GM23338 (cell line): ENCODE results near the gene CORT. TPM values are rescaled to one million over a fixed set of nuclear protein-coding genes. Genes with fewer than 3 reads are reported as not detected.

Experiments used
- polyA plus RNA-seq: library from polyadenylated mRNA; unstranded; fragments of >200 nt; fragmentation: Nextera tagmentation; extraction: Ambion mirVana; gene quantifications from 2 replicates; pipeline ENCODE4 v1.2.1, GENCODE V29; 2016
- total RNA-seq: library from RNA; depleted of rRNA; stranded (reverse); fragments of >200 nt; shearing (Covaris generic); gene quantifications from 2 replicates; pipeline ENCODE4 v1.2.3, GENCODE V29; 2014; rRNA removed

CORT gene
- total and polyA plus RNA-seq, 2 experiments from 2014 or later: 1.4 TPM; not detected in 1

Other genes with a start within 250 kb of the CORT start
- gene KIF1B, start 239.5 kb upstream of the CORT start, total RNA-seq: 68.4 and 70.3 TPM in 2 replicates
- gene KIF1B, start 239.5 kb upstream of the CORT start, polyA plus RNA-seq: 18.7 and 21.5 TPM in 2 replicates
- gene PGD, start 51.0 kb upstream of the CORT start, total RNA-seq: 274 and 305 TPM in 2 replicates
- gene PGD, start 51.0 kb upstream of the CORT start, polyA plus RNA-seq: 158 and 174 TPM in 2 replicates
- 4.7 and 8.6 TPM in 2 replicates for gene CENPS, start 19.6 kb upstream of the CORT start, total RNA-seq
- gene CENPS, start 19.6 kb upstream of the CORT start, polyA plus RNA-seq: 22.6 and 31.3 TPM in 2 replicates
- 77.4 and 82.0 TPM in 2 replicates for gene DFFA, start 22.5 kb downstream of the CORT start, total RNA-seq
- 61.4 and 65.2 TPM in 2 replicates for gene DFFA, start 22.5 kb downstream of the CORT start, polyA plus RNA-seq
- 14.0 and 19.6 TPM in 2 replicates for gene PEX14, start 24.9 kb downstream of the CORT start, total RNA-seq
- 16.4 and 17.6 TPM in 2 replicates for gene PEX14, start 24.9 kb downstream of the CORT start, polyA plus RNA-seq